HUES64 (cell line): Measurements from ENCODE around the gene HMCN2.

Source experiments
- H3K27ac ChIP-seq: 2 replicates; pipeline ENCODE4 v1.7.0; 2013; ENCODE audit warnings: low read depth, low read length, inconsistent platforms
- H3K27me3 ChIP-seq: 2 replicates; pipeline ENCODE4 v1.6.1; 2013; ENCODE audit warnings: mild to moderate bottlenecking, low read length; ENCODE audit not compliant: insufficient read depth
- H3K36me3 ChIP-seq: 2 replicates; pipeline ENCODE4 v1.6.1; 2013; ENCODE audit warnings: mild to moderate bottlenecking, low read length; ENCODE audit not compliant: insufficient read depth
- H3K4me1 ChIP-seq: 2 replicates; pipeline ENCODE4 v1.6.1; 2013; ENCODE audit warnings: mild to moderate bottlenecking, low read length, moderate library complexity; ENCODE audit not compliant: insufficient read depth
- H3K4me3 ChIP-seq: 2 replicates; pipeline ENCODE4 v1.5.1; 2013; ENCODE audit warnings: mild to moderate bottlenecking, low read length, moderate library complexity
- H3K9ac ChIP-seq: 2 replicates; pipeline ENCODE4 v1.6.1; 2013; ENCODE audit warnings: mild to moderate bottlenecking, low read depth, low read length
- H3K9me3 ChIP-seq: 2 replicates; pipeline ENCODE4 v1.6.1; 2013; ENCODE audit warnings: low read depth, low read length; ENCODE audit not compliant: insufficient read depth
- WGBS: fragments of 150-250, 120-280 bp; methylation state at CpG from one replicate; pipeline ENCODE4 v1.1.7; 2013; ENCODE audit warnings: missing lambda C conversion rate; 5-methylcytosine and 5-hydroxymethylcytosine counted together

Gene HMCN2

DNA sequence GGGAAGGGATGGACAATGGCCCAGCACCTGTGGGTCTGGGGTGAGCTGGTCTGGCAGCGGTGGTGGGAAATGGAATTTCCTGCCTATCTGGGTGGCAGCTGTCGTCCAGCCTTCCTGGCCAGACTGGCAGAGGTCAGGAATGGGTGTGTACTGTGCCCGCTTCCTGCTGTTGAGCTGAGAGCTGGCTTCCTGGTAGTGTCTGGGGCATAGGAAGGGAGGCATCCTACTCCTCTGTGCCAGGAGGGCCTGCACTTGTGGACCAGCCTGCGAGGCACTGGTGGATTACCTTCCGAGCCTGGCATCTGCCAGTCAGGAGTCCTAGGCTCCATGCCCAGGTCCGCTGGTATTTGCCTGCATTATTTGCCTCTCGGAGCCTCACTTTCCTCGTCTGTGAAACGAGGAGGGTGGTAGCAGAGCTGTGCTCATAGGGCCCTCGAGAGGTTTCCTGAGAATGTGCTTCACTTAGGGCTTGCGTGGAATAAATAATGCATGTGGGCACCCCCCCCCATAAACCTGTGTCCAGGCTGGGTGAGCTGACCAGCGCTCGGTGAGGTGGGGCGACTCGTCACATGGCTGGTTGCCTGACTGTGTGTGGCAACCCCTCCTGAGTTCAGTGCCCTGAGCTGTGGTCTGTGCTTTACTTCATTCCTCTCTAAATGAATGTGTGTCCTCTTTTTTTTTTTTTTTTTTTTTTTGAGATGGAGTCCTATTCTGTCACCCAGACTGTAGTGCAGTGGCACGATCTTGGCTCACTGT, 47.7 kb downstream of the HMCN2 start:
- WGBS, result 94% methylated on average over 16 of the region's 16 CpGs
- Histone ChIP-seq H3K27me3 (no peaks in the 10 kb centered on the region), H3K36me3 (no peaks in the 10 kb centered on the region), H3K4me1 (peaks cover 5% of the 10 kb centered on the region; the same call in 1 of the 2 replicates), H3K9ac (no peak overlapping the region), H3K4me3 (no peak overlapping the region), H3K9me3 (no peaks in the 10 kb centered on the region), H3K27ac (no peak overlapping the region)

DNA sequence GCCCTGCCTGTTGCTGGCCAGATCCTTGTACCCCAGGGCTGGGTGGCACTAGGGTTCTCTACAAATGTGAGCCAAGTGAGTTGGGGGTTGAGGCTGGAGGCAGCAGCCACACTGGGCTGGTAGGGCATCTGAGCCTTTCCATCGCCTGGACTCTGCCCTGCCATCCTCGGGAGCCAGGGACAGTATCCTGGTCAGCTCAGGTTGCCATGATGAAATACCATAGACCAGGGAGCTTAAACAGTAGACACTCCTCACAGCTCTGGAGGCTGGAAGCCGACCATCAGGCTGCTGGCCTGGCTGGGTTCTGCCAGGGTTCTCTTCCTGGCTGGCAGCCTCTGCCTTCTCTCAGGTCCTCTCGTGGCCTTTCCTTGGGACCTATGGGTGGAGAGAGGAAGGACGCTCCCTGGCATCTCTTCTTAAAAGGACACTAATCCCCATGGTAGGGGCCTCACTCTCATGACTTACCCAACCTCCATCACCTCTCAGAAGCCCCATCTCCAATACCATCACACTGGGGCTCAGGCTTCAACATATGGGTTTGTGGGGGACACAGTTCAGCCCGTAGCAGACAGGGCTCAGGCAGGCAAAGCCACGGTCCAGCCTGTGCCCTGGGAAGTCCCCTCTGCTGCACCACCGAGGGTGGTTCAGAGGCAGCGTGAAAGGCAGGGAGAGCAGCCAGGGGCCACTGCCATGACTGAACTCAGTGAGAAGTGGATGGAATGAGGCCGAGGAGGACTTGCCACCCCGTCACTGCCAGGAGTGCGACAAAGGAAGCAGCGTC, 50.1 kb downstream of the HMCN2 start:
- Histone ChIP-seq H3K4me3 (no peak overlapping the region), H3K27me3 (no peaks in the 10 kb centered on the region), H3K27ac (no peak overlapping the region), H3K4me1 (peaks cover 5% of the 10 kb centered on the region; the same call in 1 of the 2 replicates), H3K9ac (no peak overlapping the region), H3K36me3 (no peaks in the 10 kb centered on the region), H3K9me3 (no peaks in the 10 kb centered on the region)
- 83% methylated on average over 11 of the region's 13 CpGs for WGBS

DNA sequence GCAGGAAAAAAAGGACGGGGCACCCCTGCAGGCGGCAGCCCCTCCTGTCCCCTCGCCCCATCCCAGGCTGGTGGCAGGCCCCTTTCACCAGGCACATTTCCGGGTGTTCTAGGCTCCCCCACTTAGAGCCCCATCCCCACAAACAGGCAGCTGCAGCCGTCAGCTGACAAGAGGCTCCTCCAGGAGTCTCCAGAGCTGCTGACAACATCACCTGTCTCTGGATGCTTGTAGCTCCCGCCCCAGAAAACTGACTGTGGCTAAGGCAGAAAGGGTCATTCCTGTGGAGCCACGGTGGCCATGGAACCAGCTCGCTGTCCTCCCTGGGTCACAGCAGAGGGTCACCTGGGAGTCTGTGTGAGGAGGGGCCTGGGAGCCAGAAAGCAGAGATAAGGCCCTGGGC, 50.9 kb downstream of the HMCN2 start:
- peaks cover 5% of the 10 kb centered on the region; the same call in 1 of the 2 replicates for H3K4me1 ChIP-seq
- WGBS, result 87% methylated on average over 8 of the region's 8 CpGs
- H3K4me3 ChIP-seq, result no peak overlapping the region
- no peaks in the 10 kb centered on the region for H3K27me3 ChIP-seq
- H3K9ac ChIP-seq, result no peak overlapping the region
- H3K27ac ChIP-seq, result no peak overlapping the region
- H3K36me3 ChIP-seq, result no peaks in the 10 kb centered on the region
- H3K9me3 ChIP-seq, result no peaks in the 10 kb centered on the region

DNA sequence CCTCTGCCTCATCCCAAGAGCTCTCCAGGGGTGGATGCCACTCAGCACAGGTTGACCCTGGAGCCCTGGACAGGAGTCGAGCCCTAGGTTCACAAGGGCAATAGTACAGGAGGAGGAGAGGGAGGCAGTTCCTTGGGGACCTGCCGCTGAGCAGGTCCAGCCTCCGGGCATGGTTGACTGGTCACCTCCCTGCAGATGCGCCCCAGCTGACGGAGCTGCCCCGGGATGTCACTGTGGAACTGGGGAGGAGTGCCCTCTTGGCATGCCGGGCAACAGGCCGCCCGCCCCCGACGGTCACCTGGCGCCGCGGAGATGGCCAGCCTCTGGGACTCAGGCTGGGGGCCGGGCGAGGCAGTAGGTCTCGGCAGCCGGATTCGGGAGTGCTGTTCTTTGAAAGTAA, 53.7 kb downstream of the HMCN2 start:
- no peak overlapping the region for H3K4me3 ChIP-seq
- 96% methylated on average over 19 of the region's 19 CpGs for WGBS
- no peaks in the 10 kb centered on the region for H3K27me3 ChIP-seq

DNA sequence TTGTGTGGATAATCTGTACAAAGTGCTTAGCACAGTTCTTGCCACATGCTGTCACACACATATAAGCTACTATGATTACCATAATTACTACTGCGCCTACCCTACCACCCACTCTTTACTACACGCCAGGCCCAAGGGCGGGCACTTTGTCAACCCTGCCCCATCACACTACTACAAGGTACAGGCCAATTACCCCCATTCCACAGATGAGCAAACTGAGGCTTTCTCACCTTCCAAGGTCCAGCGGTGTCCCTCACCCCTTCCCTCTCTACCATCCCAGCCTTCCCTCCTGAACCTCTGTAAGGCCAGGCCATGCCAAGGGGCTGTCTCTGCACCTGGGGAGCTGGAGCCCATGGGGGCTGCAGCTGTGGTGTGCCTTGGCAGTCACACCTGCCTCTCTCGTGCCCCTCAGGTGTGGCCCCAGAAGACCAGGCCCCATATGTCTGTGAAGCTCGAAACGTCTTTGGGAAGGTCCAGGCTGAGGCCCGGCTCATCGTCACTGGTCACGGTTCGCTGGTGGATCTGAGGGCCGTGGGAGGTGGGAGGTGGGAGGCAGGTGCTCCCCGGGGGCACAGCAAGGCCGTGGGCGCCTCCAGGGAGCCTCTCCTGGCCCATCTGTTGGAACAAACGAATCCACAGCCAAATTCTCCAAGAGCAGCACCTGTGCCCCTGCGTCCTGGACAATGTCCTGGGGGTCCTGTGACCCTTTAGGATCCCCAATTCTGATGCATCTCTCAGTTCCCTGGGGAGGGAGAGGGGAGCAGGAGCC, 54.6 kb downstream of the HMCN2 start:
- WGBS, result 90% methylated on average over 17 of the region's 17 CpGs
- H3K27ac ChIP-seq, result no peak overlapping the region
- H3K36me3 ChIP-seq, result no peaks in the 10 kb centered on the region
- H3K9me3 ChIP-seq, result no peaks in the 10 kb centered on the region
- H3K4me3 ChIP-seq, result no peak overlapping the region
- H3K9ac ChIP-seq, result no peak overlapping the region
- H3K4me1 ChIP-seq, result peaks cover 5% of the 10 kb centered on the region; the same call in 1 of the 2 replicates
- H3K27me3 ChIP-seq, result no peaks in the 10 kb centered on the region

More for the DNA sequence above, 53.7 kb downstream of the HMCN2 start:
- Histone ChIP-seq H3K9me3 (no peaks in the 10 kb centered on the region), H3K9ac (no peak overlapping the region), H3K27ac (no peak overlapping the region), H3K4me1 (peaks cover 5% of the 10 kb centered on the region; the same call in 1 of the 2 replicates), H3K36me3 (no peaks in the 10 kb centered on the region)

DNA sequence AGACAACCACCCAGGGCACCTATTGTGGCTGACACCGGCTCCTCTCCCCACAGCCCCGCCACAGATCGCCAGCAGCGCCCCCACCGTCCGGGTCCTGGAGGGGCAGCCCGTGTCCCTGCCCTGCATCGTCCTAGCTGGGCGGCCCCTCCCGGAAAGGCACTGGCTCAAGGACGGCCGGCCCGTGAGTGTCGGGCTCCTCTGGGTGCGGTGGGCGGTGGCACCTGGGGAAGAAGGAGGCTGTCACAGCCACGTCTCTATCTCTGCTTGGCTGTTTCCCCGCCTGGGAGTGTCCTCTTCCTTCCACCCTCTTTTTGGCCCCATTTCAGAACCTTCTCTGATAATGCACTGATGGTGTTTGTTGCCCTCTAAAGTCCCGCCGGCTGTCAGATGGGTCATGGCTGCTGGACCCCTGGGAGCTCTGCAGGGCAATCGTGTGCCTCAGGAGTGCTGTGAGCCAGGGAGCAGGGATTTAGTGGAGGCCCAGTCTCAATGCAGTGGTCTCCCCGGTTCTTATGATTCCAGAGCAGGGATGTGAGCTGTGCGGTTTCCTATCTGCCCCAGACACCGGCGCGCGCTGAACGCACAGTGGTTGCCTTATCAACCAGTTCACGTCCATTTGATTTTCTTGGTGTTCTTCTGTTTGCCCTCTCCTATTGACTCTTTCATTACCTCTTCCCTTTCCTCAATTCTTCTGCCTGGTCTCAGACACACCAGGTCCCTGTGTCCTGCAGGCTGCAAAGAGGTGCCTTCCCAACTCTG, 55.3 kb downstream of the HMCN2 start:
- H3K4me1 ChIP-seq, result peaks cover 5% of the 10 kb centered on the region; the same call in 1 of the 2 replicates
- no peaks in the 10 kb centered on the region for H3K27me3 ChIP-seq
- H3K9me3 ChIP-seq, result no peaks in the 10 kb centered on the region
- no peak overlapping the region for H3K9ac ChIP-seq
- H3K4me3 ChIP-seq, result no peak overlapping the region
- WGBS, result 72% methylated on average over 29 of the region's 29 CpGs
- H3K36me3 ChIP-seq, result peaks cover 5% of the 10 kb centered on the region; the same call in 1 of the 2 replicates
- no peak overlapping the region for H3K27ac ChIP-seq

DNA sequence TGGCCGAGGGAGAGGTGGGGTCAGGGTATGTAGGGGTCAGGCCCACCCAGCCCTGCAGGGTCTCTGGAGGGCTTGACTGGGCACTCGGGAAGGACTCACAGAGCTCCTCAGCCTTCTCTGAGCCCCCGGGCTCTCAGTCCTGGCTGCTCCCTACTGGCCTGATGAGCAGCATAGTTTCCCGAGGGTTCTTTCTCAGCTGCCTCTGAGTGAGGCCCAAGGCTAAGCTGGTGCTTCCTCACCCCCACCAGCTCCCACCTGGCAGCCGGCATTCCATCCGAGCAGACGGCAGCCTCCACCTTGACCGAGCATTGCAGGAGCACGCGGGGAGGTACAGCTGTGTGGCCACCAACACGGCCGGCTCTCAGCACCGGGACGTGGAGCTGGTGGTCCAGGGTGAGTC, 56.0 kb downstream of the HMCN2 start:
- no peak overlapping the region for H3K4me3 ChIP-seq
- H3K9ac ChIP-seq, result no peak overlapping the region
- WGBS, result 85% methylated on average over 14 of the region's 14 CpGs
- no peak overlapping the region for H3K27ac ChIP-seq
- H3K27me3 ChIP-seq, result no peaks in the 10 kb centered on the region
- H3K4me1 ChIP-seq, result peaks cover 5% of the 10 kb centered on the region; the same call in 1 of the 2 replicates
- H3K36me3 ChIP-seq, result peaks cover 5% of the 10 kb centered on the region; the same call in 1 of the 2 replicates
- H3K9me3 ChIP-seq, result no peaks in the 10 kb centered on the region

DNA sequence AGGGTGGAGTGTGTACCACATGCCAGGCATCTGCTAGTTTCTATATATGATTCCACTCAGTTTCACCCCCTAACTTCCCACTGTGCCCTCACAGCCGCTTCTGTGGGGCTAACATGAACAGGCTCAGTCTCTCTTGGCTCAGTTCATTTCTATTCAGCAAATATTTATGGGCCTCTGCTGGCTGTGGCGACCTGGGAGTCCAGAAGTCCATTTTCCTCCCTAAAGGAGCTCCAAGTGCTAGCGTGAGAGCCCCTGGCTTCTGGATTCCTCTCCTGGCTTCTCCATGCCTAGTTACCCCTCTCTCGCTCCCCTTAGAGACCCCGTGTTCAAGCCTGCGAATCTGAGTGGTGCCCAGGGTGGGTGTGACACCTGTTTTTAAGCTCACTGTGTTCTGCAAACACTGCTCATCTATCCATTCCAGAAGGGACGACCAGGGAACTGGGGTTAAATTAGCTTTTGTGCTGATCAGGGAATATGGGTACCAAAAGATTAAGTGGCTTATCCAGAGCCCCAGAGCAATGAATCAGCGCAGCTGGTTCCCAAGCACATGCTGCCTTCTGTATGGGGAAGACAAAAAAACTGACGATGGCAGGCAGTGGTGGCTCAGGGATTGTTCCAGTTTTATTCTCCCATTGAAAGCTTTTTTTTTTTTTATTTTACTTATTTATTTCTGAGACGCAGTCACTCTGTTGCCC, 57.6 kb downstream of the HMCN2 start:
- Histone ChIP-seq H3K36me3 (peaks cover 5% of the 10 kb centered on the region; the same call in 1 of the 2 replicates), H3K9me3 (no peaks in the 10 kb centered on the region), H3K27me3 (no peaks in the 10 kb centered on the region), H3K27ac (no peak overlapping the region), H3K4me1 (no peaks in the 10 kb centered on the region), H3K4me3 (no peak overlapping the region), H3K9ac (no peak overlapping the region)
- WGBS, result 85% methylated on average over 10 of the region's 10 CpGs

DNA sequence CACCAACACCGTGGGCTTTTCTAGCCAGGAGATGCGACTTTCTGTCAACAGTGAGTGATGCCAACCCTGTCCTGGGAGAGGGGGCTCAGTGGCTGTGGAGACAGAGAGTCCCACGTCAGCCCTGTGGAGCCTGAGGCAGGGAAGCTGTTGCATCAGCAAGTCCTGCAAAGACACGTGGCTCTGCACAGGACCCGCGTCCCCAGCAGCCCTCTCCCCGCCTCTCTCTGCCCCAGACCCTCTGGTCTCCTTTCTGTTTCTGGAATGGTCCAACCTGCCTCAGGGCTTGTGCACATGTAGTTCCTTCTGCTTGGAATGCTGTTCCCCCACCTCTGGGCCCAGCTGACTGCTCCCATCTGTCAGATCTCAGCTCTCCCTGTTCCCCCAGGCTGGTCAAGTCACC, 60.4 kb downstream of the HMCN2 start:
- Histone ChIP-seq H3K4me1 (no peaks in the 10 kb centered on the region; the same call in 1 of the 2 replicates), H3K4me3 (no peak overlapping the region), H3K27me3 (no peaks in the 10 kb centered on the region), H3K9ac (no peak overlapping the region), H3K36me3 (peaks cover 5% of the 10 kb centered on the region; the same call in 1 of the 2 replicates), H3K9me3 (no peaks in the 10 kb centered on the region), H3K27ac (no peak overlapping the region)
- WGBS, result 91% methylated on average over 7 of the region's 7 CpGs
